ENCODE results near the gene TMEM30A.

Gene TMEM30A

GRCh38 chr6:75291331-75291730 is 6.7 kb upstream of the TMEM30A start:
- DNase-seq = no peak

GRCh38 chr6:75290136-75290945 is 5.7 kb upstream of the TMEM30A start:
- DNase-seq = no peak

GRCh38 chr6:75288023-75288422 is 3.4 kb upstream of the TMEM30A start:
- no peak for DNase-seq

GRCh38 chr6:75287424-75287823 is 2.8 kb upstream of the TMEM30A start:
- no peak for DNase-seq

GRCh38 chr6:75286955-75287354 is 2.4 kb upstream of the TMEM30A start:
- no peak for DNase-seq

- DNase-seq = no peak
Measured at GRCh38 chr6:75285283-75285639, 669 bp upstream of the TMEM30A start.

GRCh38 chr6:75283907-75284631 is 523 bp downstream of the TMEM30A start:
- no peak for DNase-seq

GRCh38 chr6:75282706-75283105 is 1.9 kb downstream of the TMEM30A start:
- no peak for DNase-seq

- no peak for DNase-seq
Measured at GRCh38 chr6:75281653-75282052, 2.9 kb downstream of the TMEM30A start.

GRCh38 chr6:75280131-75280855 is 4.3 kb downstream of the TMEM30A start:
- no peak for DNase-seq

GRCh38 chr6:75279418-75279817 is 5.2 kb downstream of the TMEM30A start:
- no peak for DNase-seq

GRCh38 chr6:75278474-75279077 is 6.0 kb downstream of the TMEM30A start:
- DNase-seq = no peak

- no peak for DNase-seq
Measured at GRCh38 chr6:75275067-75275466, 9.5 kb downstream of the TMEM30A start.

GRCh38 chr6:75273009-75273408 is 11.6 kb downstream of the TMEM30A start:
- no peak for DNase-seq

- DNase-seq = no peak
Measured at GRCh38 chr6:75272145-75272840, 12.3 kb downstream of the TMEM30A start.

GRCh38 chr6:75268988-75269354 is 15.6 kb downstream of the TMEM30A start:
- DNase-seq = no peak

GRCh38 chr6:75268121-75268987 is 16.2 kb downstream of the TMEM30A start:
- DNase-seq = no peak

- no peak for DNase-seq
Measured at GRCh38 chr6:75267461-75267860, 17.1 kb downstream of the TMEM30A start.

- no peak for DNase-seq
Measured at GRCh38 chr6:75266716-75267291, 17.8 kb downstream of the TMEM30A start.

GRCh38 chr6:75263401-75263750 is 21.2 kb downstream of the TMEM30A start:
- no peak for DNase-seq

GRCh38 chr6:75262716-75263400 is 21.7 kb downstream of the TMEM30A start:
- DNase-seq = no peak
